H4 (cell line): ENCODE measurements around the gene FADS3. TPM values are rescaled to one million over a fixed set of nuclear protein-coding genes. Genes with fewer than 3 reads are reported as not detected.
A peak's percentile ranks its signal among the peaks of the same experiment; 100 is the strongest.

ENCODE experiments used
- DNase-seq: peaks from one replicate; pipeline ENCODE4 v3.0.0-alpha.2; 2015; ENCODE audit warnings: low spot score
- total RNA-seq: library from RNA; depleted of rRNA; stranded (reverse); fragments of >200 nt; shearing (Covaris generic); gene quantifications from 2 replicates; pipeline ENCODE4 v1.2.3, GENCODE V29; 2014; rRNA removed

FADS3 gene
- total RNA-seq, 1 experiment from 2014 or later = 34.8 TPM

GRCh38 chr11:61834278-61835048 is 56.9 kb downstream of the FADS3 start:
- peak; percentile 29 for DNase-seq

GRCh38 chr11:61833926-61834277 is 57.4 kb downstream of the FADS3 start:
- DNase-seq = no peak

- DNase-seq = no peak
Measured at GRCh38 chr11:61833471-61833870, 57.9 kb downstream of the FADS3 start.

GRCh38 chr11:61832754-61833153 is 58.6 kb downstream of the FADS3 start:
- DNase-seq = no peak

GRCh38 chr11:61832207-61832606 is 59.1 kb downstream of the FADS3 start:
- no peak for DNase-seq

GRCh38 chr11:61830237-61831105 is 60.9 kb downstream of the FADS3 start:
- DNase-seq = no peak

- no peak for DNase-seq
Measured at GRCh38 chr11:61829806-61830205, 61.5 kb downstream of the FADS3 start.

- DNase-seq = no peak
Measured at GRCh38 chr11:61828629-61829407, 62.5 kb downstream of the FADS3 start.

- DNase-seq = no peak
Measured at GRCh38 chr11:61828379-61828628, 63.0 kb downstream of the FADS3 start.

GRCh38 chr11:61827571-61828378 is 63.6 kb downstream of the FADS3 start, which contains the start of gene FADS2:
FADS2 (plus strand) TSS chr11:61828300; CDS start chr11:61828391, 91 bp downstream.
- DNase-seq = peak; percentile 39

GRCh38 chr11:61826930-61827570 is 64.3 kb downstream of the FADS3 start:
- no peak for DNase-seq

Other genes with a start within 250 kb of the FADS3 start
- 0.68 and 0.83 TPM in 2 replicates for gene DAGLA, start 211.2 kb downstream of the FADS3 start, total RNA-seq
- gene MYRF, start 138.9 kb downstream of the FADS3 start, total RNA-seq = 1.0 and 1.2 TPM in 2 replicates
- gene TMEM258, start 98.9 kb downstream of the FADS3 start, total RNA-seq = 133 and 142 TPM in 2 replicates
- 104 and 118 TPM in 2 replicates for gene FEN1, start 98.6 kb downstream of the FADS3 start, total RNA-seq
- 63.2 and 68.0 TPM in 2 replicates for gene FADS1, start 74.5 kb downstream of the FADS3 start, total RNA-seq
- gene FADS2, start 63.2 kb downstream of the FADS3 start, total RNA-seq = 44.2 and 54.8 TPM in 2 replicates
- 2.3 and 7.4 TPM in 2 replicates for gene RAB3IL1, start 26.0 kb upstream of the FADS3 start, total RNA-seq
- 0.39 and 0.62 TPM in 2 replicates for gene BEST1, start 58.8 kb upstream of the FADS3 start, total RNA-seq
- 966 and 1,264 TPM in 2 replicates for gene FTH1, start 76.1 kb upstream of the FADS3 start, total RNA-seq
- 33.3 and 48.9 TPM in 2 replicates for gene INCENP, start 232.5 kb upstream of the FADS3 start, total RNA-seq